Eye (tissue), 1 donor: ENCODE data around the gene FNIP1.
A peak's percentile ranks its signal among the peaks of the same experiment; 100 is the strongest.
"Not testable (repeated sequence)": the region's sequence is repeated elsewhere in the genome, so short reads cannot be mapped to it uniquely, and the experiment has no call there.

Experiments used
- DNase-seq: peaks from one replicate; pipeline ENCODE4 v3.0.0-alpha.2; 2015

Gene FNIP1

DNA sequence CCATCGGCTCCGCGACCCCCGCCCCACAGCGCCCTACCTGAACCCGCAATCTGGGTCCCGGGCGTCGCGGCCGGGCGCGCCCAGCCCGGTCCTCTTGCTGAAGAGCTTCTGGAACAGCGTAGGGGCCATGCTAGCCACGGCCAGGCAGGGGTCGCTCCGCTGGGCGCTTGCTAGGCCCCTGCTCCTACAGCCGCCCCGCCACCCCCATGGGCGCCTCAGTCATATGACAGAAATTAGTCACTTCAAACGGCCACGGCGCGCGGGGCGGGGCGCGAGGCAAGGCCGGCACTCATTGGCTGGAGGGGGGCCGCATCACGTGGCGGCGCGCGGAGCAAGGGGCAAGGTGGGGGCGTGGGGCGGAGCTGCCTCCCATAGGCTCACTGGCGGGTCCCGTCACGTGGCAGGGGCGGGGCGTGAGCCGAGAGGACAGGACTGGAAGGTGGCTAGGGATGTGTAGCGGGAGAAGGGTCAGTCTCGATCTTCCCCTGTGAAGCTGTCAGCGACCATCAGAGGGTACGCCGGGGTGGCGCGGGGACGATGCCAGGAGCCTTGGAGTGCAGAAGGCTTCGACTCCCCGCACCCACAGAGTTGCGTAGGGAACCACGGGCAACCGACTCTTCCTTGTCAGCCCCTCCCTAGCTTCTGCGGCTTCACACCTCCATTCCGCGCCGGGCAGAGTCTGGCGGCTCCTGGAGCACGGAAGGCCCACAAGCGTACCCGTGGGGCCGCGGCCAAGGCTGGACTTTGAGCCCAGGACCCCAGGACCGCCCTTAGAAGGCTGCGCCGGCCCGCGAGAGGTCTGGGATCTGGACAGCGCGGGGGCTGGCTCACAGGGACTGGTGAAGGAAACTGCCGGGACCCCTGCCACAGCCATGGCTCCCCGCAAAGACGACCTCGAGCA is at the start of gene FNIP1:
Gene FNIP1 (minus strand): TSS at position 225 of the 901 bp plus-strand sequence. CDS start 96 bp downstream, at position 129.
- DNase-seq: peak; percentile 99

DNA sequence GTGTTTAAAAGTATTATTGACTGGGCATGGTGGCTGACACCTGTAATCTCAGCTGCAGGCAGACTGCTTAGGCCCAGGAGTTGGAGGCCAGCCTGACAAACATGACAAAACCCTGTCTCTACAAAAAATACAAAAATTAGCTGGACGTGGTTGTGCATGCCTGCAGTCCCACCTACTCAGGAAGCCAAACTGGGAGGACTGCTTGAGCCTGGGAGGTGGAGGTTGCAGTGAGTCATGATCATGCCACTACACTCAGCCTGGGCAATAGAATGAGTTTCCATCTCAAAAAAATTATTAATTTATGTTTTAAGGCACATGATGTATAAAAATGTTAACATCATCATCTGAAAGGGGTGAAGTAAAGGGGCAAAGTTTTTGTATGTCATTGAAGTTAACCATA is 49.7 kb upstream of the FNIP1 start:
- DNase-seq: no peak

DNA sequence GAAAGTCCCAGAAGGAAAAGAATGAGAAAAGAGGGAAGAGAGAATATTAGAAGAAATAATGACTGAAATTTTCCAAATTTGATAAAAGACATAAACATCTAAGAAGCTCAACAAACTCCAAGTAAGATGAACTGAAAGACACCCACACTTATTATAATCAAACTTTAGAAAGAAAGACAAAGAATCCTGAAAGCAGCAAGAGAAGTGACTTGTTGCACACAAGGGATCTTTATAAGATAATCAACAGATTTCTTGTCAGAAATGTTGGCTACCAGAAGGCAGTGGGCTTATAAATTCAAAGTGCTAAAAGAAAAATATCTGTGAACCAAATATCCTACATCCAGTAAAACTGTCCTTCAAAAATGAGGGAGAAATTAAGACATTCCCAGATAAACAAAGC is 49.0 kb upstream of the FNIP1 start:
- DNase-seq: no peak

DNA sequence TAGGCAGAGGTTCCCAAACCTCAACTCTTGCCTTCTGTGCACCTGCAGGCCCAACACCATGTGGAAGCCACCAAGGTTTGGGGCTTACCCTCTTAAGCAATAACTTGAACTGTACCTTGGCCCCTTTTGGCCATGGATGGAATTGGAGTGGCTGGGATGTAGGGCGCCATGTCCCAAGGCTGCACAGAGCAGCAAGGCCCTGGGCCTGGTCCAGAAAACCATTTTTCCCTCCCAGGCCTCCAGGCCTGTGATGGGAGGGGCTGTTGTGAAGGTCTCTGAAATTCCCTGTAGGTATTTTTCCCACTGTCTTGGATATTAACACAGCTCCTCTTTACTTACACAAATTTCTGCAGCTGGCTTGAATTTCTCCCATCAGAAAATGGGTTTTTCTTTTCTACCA is 46.2 kb upstream of the FNIP1 start:
- DNase-seq: not testable (repeated sequence)

DNA sequence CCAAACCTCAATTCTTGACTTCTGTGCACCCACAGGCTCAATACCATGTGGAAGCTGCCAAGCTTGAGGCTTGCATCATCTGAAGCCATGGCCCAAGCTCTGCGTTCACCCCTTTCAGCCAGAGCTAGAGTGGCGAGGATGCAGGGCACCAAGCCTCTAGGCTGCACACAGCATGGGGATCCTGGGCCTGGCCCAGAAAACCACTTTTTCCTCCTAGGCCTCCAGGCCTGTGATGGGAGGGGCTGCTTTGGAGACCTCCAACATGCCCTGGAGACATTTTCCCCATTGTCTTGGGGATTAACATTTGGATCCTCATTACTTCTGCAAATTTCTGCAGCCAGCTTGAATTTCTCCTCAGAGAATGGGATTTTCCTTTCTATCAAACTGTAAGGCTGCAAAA is 35.9 kb upstream of the FNIP1 start:
- not testable (repeated sequence) for DNase-seq

DNA sequence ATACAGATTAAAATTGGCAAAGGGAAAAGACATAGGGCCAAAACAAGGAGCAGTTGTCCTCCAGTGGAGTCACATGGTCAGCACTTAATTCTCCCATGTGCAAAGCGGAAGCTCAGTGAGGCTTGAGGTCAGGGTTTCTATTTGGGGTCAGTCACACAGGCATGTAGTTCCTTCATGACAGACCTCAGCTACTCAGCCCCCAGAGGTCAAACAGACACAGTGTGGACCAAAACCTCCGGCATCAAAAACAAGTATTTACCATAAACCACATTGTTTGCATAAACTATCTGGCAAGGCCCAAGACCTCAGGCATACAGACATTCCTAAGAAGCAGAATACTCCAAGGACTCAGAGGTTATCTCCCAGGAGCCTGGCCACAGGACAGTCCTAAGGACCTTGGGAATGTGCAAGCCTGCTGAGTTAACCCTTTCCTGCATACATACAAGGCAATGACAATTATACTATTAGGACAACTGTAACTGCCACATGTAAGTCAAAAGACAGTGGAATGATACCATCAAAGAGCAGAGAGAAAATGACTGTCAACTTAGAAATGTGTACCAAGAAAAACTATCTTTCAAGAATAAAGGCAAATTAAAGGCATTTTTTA is 28.7 kb upstream of the FNIP1 start:
- DNase-seq: no peak

DNA sequence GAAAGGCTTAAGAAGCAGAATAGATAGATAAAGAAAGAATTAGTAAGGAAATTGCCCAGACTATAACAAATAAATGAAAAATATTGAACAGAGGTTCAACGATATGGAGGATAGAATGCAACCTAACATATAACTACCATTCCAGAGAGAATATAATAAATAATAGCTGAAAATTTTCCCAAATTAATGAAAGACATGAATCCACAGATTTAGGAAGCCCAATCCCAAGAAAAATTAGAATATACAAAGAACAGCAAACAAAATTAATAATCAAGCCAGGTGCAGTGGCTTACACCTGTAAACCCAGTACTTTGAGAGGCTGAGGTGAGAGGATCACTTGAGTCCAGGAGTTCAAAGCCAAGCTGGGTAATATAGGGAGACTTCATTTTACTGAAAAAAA is 27.8 kb upstream of the FNIP1 start:
- DNase-seq: no peak

DNA sequence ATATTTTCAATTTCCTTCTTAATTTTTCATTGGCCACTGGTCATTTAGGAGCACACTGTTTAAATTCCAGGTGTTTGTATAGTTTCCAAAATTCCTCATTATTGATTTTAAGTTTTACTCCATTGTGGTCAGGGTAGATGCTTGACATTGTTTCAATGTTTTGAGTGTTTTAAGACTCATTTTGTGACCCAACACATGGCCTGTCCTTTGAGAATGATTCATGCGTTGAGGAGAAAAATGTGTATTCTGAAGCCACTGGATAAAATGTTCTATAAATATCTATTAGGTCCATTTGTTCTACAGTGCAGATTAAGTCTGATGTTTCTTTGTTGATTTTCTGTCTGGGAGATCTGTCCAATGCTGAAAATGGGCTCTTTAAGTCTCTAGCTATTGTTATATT is 24.4 kb upstream of the FNIP1 start:
- DNase-seq: no peak

DNA sequence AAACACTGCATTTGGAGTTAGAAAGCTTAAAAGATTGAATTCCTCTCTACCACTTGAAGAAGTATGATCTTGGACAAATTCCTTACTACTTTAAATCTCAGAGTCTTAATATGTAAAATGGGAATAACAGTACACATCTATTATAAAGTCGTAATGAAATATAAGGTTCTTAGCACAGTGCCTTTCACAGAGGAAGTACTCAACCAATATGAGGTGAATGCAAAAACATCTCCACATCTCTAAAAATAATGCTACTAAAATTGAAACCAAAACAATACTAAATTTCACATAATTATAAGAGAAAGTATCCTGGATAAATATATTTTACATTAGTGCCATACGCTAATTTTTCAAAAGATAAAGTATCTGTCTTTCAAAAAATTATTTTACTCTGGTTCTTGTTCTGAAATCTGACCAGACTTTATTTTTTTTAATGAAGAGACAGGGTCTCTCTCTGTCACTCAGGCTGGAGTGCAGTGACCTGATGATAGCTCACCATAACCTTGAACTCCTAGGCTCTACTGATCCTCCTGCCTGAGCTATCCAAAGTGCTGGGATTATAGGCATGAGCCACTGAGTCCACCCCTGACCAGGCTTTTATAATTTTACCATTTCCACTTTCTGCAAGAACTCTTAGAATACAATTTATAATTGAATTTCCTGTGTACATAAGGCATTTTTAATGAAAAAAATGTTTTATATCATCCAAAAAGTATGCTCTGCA is 21.3 kb upstream of the FNIP1 start:
- no peak for DNase-seq

DNA sequence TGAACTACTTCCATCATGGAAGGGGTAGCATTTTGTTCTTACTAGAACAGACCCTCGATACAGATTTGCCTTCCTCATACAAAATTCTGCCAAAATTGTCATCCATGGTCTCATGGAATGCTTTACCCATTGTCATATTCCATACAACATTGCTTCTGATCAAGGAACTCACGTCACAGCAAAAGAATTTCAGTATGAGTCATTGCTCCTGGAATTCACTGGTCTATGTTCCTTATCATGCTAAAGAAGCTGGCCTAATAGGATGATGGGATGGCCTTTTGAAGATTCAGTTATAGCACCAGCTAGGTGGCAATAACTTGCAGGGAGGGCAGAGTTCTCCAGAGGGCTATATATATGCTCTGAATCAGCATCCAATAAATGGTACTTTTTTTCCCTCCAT is 18.2 kb upstream of the FNIP1 start:
- no peak for DNase-seq

DNA sequence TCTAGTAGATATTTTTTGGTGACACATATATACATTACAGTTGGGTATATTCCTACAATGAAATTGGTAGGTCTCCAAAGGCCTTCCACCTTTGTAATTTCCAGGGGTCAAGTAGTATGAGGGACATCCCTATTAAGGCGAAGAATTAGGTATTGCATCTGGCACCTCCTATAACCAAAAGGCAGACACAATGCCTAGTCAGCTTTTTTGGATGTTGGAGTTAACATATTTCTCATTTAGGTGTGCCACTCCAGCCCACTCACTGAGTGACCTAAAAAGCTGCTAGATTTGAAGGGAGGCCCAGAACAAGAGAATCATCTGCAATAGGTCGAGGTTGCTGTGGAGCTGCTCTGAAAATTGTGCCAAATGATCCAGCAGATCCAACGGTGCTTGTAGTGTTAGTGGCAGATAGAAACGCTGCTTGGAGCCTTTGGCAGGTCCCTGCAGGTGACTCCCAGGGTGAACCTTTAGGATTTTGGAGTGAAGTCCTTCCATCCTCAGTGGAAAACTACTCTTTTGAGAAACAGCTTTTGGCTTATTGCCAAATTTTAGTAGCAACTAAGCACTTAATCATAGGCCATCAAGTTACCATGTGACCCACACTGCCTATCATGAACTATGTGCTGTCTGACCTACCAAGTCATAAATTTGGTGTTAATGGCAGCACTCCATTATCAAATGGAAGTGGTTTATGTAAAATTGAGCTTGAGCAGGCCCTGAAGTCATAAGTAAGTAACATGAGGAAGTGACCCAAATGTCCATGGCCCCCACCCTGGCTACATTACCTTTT is 15.7 kb upstream of the FNIP1 start:
- no peak for DNase-seq

DNA sequence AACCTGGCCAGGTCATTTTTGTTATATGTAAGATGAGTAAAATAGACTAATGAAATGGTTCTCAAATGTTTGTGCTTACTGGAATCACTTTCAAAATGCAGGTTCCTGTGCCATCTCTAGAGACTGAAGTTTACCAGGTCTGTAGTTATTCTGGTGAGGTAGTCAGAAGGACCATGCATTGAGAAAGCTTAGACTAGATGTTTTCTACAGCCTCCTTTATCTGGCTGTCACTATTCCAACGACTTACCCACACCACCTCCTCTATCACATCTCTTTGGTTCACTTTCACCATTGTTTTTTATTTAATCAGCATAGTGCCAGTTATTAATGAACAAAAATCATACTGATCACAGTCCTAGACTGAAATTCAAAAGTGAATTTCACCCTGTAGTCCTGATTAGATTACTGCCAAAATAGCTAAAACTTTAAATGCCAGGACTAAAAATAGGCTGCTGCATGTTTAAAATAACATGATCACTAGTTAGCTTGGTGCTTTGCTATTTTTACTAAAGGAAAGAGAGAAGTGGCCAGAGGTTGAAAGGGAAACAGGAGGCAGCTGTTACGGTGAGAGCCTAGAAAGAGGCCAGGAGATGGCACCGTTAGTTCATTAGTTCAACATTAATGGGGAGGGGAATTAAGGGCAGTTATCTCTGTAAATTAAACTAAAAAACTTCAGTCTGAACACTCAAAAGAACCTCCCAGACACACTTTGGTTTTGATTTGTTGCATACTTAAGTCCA is 13.9 kb upstream of the FNIP1 start:
- DNase-seq: peak; percentile 33

DNA sequence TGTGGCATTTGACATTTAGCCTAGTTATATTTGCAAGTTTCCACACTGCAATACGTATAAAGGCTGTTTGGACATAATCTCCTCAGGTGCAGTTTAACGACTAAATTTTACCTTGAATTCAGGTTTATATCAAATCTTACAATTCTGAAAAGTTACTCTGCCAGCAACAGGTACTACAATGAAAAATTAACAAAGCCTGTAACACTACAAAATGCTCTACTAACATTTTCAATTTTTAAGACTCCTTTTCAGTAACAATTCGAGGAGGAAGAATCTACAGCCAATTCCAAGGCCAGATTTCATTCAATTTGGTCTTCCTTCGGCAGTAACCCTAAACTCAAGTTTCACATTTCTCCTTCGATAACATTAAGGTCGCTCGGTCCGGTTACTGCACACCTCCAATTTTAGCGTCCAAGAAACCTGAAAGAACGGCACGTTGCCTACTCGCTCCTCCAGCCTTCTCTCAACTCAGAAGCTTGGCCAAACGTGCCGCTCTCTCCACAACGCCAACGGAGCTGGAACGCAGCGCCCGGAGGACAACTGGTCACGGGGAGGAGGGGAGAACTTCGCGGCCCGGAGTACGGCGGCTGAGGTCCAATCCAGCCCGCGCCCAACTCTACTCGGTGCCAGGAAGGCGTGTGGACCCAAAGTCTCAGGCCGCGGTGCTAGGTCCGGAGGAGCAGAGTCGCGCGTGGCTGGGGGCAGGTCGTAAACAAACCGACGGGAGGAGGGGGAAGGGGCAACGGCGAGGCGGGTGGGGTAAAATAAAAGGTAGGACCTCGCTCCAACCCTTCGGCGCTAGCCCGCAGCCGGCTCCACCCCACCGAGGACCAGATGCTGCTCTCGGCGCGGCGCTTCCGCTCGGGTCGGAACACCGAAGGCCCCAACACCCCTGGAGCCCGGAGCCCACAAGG is 681 bp downstream of the FNIP1 start:
- peak; percentile 79 for DNase-seq

DNA sequence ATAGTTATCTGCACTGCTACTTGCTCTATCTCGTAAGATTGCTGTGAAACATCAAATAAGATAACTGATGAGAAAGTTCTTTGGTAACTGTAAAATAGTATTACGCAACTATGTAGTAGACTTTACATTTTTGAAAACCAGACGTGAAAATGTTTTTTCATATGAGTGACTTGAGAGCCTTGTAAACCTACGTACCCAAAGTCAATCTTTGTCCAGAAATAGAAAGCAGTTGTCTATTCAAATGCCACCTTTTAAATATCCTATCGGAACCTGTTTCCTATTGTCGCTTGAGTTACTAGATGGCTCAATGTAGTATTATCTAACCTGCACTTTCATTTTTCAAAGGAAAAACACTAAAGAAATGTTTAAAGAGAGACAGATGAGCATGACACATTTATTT is 1.6 kb downstream of the FNIP1 start:
- no peak for DNase-seq

DNA sequence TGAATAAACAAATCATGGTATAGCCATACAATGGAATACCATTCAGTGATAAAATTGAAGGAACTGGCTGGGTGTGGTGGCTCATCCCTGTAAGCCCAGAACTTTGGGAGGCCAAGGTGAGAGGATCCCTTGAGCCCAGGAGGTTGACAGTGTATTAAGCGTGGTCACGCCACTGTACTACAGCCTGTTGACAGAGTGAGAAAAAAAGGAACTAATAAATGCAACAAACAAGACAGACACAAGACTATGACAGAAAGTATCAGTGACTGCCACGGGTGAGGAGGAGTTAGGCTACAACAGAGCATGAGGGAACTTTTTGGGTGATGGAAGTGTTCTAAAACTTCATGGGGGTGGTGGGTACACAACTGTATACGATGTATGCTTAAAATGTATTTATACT is 2.2 kb downstream of the FNIP1 start:
- no peak for DNase-seq

DNA sequence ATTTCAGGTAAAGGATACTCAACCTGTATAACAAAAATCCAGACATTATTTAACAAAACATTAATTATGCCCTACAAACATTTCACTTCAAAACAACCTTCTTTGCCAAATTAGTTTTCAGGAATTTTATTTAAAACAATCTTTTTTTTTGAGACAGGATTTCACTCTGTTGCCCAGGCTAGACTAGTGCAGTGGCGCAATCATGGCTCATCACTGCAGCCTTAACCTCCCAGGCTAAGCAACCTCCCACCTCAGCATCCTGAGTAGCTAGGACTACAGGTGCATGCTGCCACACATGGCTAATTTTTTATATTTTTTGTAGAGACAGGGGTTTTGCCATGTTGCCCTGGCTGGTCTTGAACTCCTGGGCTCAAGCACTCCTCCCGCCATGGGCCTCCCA is 3.9 kb downstream of the FNIP1 start:
- DNase-seq: no peak

DNA sequence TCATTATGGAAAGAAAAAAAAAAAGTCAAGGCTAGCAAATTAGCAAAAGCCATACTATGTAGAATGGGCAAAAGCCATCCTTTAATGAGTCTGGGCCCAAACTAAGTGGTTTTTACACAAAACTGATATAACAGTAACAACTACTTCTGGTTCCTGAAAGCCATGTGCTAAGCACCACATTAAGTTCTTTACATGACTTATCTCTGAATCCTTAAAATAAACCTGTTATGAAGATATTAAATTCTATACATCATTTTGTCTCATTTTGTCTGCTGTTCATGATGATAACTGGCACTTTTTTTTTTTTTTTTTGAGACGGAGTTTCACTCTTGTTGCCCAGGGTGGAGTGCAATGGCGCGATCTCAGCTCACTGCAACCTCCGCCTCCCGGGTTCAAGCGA is 5.0 kb downstream of the FNIP1 start:
- DNase-seq: no peak

DNA sequence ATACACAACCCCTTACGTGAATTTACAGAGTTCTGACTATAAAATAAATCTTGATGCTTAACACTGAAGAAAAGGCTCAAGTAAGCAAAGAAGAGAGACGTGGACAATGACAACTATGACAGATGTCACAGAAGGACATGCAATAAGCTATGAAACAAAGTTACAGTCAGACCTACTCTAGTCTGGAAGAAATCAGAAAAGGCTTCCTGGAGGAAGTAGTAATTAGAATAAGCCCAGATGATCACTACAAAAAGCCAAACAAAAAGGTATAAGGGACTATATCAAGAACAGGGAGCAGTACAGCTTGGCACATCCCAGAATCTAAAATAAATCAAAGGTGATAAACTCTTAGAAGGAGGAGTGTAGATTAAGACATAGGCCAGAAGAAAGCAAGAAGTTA is 6.3 kb downstream of the FNIP1 start:
- no peak for DNase-seq

DNA sequence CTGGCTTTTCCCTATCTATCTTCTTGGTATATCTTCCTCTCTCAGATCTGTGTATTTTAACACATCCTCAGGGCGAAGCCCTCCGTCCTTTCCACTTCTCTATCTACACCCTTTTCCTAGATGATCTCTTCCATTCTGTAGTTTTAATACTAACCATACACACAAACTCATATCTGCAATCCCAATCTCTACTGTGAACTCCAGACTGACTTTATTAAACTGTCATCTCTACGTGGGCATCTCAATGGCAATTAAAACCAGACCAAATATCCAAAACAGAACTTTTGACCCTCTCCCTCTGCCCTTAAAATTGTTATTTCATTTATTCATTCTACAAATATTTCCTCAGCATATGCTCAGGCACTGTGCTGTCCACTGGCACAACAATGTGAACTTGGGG is 7.1 kb downstream of the FNIP1 start:
- DNase-seq: no peak

DNA sequence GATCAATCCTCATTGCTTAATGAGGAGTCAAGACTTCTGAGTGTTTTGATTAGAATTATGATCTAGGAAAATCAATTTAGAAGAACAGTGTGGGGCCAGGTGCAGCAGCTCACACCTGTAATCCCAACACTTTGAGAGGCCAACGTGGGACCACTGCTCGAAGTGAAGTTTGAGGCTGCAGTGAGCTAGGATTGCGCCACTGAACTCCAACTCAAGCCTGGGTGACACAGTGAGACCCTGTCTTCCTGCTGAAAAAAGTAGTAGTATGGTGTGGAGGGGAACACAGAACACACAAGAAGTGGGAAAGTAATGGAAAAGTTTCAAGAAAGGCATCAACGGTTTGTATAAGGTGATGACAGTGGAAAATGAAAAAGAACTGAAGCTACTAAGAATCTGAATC is 9.1 kb downstream of the FNIP1 start:
- DNase-seq: no peak
